Left colon (tissue), 2 donors: ENCODE data around the gene KCNIP4. TPM values are rescaled to one million over a fixed set of nuclear protein-coding genes. Genes with fewer than 3 reads are reported as not detected.

ENCODE experiments used
- ATAC-seq: fragments of 200-7000 bp; cut with Tn5 transposase; one replicate; pipeline ENCODE4 v1.9.1; 2020; ENCODE audit warnings: mild to moderate bottlenecking, moderate library complexity
- DNase-seq, 2 donors: peaks; one replicate each; pipeline ENCODE4 v3.0.0-alpha.2; 2020
- intact Hi-C, 2 donors: fragments of 100-400 bp; cut with DNase I in 1 of 2; cut with micrococcal nuclease in 1 of 2; formaldehyde crosslinking; loops; one replicate each; pipeline versions ENCODE4 v1.11.2 to v1.14.0; 2022; cut with DNase I, micrococcal nuclease
- total RNA-seq, 2 donors: library from RNA; stranded (reverse); fragmentation: NEBNext Ultra II Directional; extraction: Animal tissue kit (Norgen Biotek cat#: 25700); gene quantifications; one replicate each; pipeline ENCODE4 v1.2.1, GENCODE V29; 2021
- donor health status: DM: no; HTN: no; CAD: no.
- donor health status: DM: yes; HTN: yes; CAD: no.

Gene KCNIP4
- total RNA-seq, 2 donors from 2014 or later, result 1.1 to 3.4 TPM

DNA sequence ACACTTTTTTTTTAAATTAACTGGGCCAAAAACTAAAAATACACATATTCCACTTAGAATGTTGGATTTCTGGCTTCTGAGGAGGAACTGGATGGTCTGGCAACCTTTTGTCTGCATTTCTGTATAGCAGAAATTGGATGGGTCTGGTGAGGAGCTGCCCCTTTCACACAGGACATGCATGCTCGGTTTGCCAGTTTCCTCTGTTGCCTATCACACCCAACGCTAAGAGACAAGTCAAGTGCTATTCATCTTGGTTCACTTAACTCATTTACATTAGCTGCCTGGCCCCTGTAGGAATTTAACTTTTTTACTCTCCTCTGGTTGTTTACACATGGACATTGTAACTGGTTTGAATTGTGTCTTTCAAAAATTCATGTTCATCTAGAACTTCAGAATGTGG lies 1052.6 kb downstream of the KCNIP4 start:
- intact Hi-C loops, result no loop called here
- DNase-seq, result no peak

DNA sequence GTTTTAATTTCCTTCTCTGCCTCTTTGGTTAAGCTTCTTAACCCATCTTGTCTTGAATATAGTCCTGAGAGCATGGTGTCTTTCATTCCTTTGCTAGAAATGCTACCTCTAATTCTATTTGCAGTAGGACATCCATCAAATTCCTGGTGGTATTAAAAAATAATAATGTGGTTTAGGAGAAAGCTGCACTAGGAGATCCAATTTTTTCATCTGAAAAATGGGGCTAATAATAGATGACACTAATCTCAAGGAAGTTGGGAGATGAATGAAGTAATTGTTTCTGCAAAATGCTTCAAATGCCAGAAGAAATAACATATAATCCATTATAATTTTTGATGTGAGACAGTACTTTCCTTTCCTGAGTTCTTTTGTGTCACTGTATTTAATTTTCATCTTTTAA lies 1053.4 kb downstream of the KCNIP4 start:
- DNase-seq, result no peak
- intact Hi-C loops, result no loop called here
- no peak for ATAC-seq

More for the DNA sequence above, 1052.6 kb downstream of the KCNIP4 start:
- no peak for ATAC-seq

DNA sequence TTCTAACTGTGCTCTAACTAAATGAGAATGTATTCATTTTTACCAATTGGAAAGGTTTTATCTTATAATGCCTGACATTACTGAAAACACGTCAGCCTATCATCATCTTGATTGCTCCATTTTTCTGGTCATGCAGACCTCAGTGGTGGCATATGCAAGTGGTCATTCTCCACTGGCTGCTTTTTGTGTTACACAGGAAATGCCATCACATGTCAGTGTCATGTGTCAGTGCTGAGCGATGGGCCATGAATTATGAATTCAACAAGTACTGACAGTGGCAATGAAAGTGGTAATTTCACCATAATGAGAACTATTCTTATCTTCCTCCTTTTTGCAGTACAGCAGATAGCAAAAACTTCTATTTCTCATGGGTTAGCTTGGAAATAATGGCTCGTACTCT lies 1057.8 kb downstream of the KCNIP4 start:
- DNase-seq (no peak), ATAC-seq (no peak)
- intact Hi-C loops, result no loop called here

DNA sequence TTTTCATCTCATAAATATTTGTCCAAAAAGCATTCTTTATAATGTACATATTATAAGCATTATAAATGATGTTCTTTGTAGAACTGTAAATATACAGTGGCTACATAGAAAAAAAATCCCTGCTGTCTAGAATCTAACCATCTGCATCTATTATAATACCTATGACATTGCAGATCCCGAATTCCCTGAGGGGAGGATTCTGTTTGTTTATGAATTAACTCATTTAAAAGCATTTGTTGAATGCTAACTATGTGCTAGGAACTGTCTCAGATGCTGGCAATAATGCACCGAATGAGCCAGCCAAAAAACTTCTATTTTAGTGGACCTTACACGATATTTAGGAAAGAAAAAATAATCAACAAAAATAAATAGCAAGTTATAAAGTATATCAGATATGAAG lies 1058.7 kb downstream of the KCNIP4 start:
- DNase-seq, result no peak
- ATAC-seq, result no peak
- intact Hi-C loops, result no loop called here

DNA sequence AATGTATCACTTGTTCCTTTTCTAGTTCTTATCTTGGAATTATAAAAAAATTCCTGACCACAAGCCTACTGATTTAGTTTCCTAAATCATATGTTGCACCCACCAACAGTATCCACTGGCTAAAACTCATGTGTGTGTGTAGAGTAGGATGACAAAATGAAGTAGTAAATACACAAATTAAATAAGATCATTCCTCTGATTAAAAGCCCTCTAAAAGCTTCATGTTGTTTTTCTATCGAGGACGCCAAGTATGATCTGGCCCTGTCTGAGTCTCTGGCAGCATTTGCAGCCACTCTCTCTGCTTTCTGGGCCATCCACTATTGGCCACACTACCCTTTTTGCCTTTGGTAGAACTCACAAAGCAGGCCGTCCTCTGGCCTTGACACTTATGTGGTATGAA lies 1064.9 kb downstream of the KCNIP4 start:
- no peak for DNase-seq
- intact Hi-C loops, result no loop called here
- no peak for ATAC-seq

DNA sequence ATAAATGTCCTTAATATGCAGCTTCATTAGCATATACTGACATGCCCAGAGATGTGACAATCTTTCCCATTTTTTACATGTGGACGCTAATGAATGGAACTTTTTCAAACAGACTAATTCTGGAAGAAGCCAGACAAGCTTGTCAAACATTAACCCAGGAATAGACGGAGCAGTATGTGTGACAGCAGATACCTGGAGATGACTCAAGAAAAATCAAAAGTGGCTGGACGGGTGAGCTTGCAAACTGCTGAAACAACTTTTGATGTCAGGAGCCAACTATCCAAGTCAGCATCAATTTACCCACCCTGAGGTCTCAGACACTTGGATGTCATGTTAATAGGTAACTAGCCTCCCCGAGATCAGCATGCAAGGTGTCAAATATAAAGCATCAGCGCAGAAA lies 1065.3 kb downstream of the KCNIP4 start:
- DNase-seq, result no peak
- ATAC-seq, result no peak
- intact Hi-C loops, result no loop called here

DNA sequence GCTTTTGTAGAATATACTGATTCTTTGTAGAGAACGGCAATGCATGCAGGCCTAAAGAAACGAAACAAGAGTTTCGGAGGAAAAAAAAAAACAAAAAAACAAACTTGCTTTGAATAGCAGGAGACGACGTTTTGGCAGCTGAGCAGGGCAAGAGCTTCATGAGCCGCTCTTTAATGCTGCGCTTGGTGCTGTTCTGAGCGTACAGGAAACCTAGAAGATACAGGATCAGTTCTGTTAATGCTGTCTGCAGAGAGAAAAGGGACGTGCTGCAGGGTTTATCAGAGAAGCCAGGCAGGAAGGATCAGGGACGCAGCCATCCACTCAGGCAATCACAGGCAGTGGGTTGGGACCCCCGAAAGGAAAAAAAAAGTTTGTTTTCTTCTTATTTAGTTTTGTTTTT lies 1066.1 kb downstream of the KCNIP4 start:
- ATAC-seq (no peak), DNase-seq (no peak)
- intact Hi-C loops, result no loop called here

DNA sequence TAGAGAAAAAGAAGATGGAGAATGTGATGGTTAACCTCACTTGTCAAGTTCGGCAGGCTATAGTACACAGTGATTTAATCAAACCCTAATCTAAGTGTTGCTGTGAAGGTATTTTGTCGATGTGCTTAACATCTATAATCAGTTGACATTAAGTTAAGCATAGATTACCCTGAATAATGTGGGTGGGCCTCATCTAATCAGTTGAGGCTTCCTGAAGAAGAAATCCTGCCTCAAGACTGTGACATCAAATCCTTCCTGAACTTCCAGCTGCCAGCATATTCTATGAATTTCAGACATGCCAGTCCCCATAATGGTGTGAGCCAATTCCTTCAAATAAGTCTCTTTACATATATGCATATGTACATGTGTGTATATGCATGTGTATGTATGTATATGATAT lies 1066.9 kb downstream of the KCNIP4 start:
- intact Hi-C loops, result no loop called here
- ATAC-seq (no peak), DNase-seq (no peak)

DNA sequence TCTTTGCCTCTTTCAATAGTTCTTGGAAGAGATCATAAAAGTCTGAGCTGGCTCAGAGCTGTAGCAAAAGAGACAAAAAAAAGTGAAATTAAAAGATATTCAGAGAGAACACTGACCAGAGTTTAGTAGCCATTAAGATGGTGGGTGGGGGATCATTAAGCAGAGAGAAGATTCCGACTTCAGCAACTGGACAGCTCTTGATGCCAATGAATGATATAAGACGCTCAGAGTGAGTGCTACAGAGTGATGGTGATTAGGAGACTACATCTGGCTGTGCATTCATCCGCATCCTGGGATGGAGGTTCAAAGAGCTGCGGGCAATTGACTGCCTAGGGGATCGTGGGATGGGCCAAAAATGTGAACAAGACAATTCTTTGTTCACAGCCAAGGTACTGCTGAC lies 1069.8 kb downstream of the KCNIP4 start:
- intact Hi-C loops, result no loop called here
- DNase-seq (no peak), ATAC-seq (no peak)

DNA sequence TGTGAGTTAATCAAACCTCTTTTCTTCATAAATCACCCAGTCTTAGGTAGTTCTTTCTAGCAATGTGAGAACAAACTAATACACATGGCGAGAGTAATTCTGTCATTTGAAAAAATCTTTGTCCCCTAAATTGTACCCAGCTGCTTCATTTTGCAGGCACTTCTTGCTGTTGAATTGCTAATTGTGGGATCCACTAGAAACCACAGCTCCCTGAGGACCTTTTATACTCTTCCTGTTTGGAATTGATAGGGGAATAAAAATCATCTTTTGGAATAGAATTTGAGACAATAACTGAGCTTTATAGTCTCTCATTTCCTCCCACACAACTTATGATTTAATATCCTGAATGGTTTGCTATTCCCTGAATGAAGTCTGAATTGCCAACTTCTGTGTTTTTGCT lies 1078.1 kb downstream of the KCNIP4 start:
- ATAC-seq, result no peak
- no peak for DNase-seq
- intact Hi-C loops, result no loop called here

DNA sequence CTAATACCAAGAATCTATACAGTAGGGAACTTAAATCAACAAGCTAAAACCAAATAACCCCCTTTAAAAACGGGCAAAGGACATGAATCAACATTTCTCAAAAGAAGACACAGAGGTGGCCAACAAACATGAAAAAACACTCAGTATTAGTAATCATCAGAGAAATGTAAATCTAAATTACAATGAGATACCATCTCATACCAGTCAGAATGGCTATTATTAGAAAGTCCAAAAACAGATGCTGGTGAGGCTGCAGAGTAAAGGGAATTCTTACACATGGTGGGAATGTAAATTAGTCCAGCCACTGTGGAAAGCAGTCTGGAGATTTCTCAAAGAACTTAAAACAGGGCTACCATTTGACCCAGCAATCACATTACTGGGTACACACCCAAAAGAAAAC lies 1080.5 kb downstream of the KCNIP4 start:
- ATAC-seq, result no peak
- DNase-seq, result no peak
- intact Hi-C loops, result no loop called here

DNA sequence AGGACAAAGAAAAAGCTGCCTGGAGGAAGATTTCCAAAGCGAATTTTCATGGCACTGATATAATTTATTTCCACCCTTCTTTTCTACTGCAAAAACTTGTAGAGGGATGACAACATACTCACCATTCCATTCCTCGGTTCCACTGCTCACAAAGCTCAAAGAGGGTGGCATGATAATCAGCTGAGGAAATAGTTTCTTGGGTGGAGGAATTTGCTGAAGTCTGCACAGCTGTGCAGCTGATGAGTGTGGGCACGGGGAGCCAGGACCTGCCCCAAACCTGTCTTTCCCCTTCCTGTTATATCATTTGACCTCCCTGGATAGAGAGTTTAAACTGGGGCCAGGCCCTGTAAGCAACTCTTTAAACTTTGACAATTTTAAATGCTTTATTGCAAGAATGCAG lies 1087.7 kb downstream of the KCNIP4 start:
- DNase-seq, result no peak
- ATAC-seq, result no peak
- intact Hi-C loops, result no loop called here

DNA sequence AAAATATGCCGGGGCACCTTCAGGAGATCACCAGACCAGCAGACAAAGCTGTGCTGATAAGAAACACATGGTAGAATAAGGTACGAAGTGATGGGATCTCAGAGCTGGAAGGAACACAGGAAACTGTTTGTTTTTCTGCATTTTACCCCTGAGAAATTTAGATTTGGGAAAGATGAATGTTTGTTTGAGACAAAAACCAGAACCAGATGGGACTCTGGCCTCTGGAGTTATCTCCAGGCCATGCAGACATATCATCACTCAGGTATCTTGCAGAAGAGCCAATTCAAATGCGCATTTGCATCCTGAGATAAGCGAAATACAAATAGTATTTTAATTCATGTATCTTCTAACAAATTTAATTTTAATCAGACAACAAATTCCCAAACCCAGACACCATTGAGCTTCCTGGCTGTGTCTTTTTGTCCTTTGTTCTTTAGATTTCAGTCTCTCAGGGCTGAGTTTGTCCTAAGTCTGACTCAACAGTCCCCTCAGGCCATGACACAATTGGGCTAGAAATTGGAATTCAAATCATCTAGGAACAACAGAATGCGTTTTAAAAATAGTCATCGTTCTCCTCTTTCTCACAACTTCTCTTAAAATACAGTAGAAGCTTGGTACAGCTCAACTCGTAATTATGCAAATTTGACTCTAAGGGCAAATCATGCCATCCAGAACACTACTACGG lies 1089.3 kb downstream of the KCNIP4 start:
- ATAC-seq (no peak), DNase-seq (no peak)
- intact Hi-C loops, result no loop called here

DNA sequence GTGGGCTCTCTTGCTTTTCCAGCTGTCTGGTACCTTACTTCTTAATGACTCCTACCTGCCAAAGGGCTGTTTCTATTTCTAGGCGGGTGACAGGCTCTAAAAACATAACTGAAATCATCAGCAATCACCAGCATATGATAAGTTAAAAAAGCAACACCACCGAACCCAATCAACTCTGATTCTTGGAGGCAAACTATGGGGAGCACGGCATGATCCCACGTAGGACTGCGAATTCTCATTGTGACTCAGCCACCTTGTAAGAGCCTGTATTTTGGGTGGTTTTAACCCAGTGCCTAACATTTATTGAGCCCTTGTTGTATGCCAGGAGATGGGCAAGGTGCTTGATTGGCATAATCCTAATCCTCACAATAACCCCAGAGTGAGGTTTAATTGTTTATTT lies 1091.5 kb downstream of the KCNIP4 start:
- intact Hi-C loops, result no loop called here
- DNase-seq (no peak), ATAC-seq (no peak)

DNA sequence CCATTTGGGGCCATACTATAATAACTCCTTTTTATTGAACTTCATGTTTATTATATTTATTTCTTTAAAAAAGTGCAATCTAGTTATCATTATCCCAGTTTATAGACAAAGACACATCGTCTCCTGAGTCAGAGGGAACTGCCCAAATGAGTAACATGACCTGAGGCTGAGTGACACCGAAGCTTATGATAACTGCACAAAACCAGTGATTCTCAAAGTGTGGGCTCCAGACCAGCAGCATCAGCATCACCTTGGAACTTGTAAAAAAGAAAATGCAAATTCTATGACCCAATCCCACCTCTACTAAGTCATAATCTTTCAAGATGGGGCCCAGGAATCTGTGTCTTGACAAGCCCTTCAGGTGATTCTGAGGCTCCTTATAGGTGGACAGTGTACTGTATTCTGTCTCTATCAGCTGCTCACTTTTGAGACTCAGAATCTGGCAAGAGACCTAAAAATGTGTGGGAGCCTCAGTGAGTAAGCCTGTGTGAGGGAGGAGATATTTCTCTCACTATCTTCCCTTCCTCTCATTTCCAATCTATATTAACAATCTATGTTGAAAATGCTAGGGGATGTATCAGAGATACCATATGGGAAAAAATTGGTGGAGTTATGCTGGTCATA lies 1101.3 kb downstream of the KCNIP4 start:
- no peak for ATAC-seq
- intact Hi-C loops, result no loop called here
- no peak for DNase-seq

DNA sequence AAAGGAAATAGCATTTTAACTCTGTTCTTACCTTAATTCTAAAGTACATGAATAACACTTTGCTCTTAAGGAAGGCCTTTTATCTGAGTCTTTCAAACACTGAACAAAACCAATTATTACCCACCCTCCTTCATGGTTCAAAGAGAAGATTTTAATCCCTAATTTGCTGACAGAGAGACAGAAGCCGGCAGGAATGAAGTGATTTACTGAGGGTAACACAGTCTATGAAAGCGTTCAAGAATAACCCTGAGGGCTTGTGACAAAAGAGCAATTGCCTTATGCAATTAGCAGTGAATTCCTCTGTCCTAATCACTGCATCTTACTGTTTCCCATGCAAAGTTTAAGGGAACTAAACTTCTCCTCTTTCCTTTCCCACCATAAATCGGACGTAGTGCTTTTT lies 1104.3 kb downstream of the KCNIP4 start:
- DNase-seq (no peak), ATAC-seq (no peak)
- intact Hi-C loops, result no loop called here

DNA sequence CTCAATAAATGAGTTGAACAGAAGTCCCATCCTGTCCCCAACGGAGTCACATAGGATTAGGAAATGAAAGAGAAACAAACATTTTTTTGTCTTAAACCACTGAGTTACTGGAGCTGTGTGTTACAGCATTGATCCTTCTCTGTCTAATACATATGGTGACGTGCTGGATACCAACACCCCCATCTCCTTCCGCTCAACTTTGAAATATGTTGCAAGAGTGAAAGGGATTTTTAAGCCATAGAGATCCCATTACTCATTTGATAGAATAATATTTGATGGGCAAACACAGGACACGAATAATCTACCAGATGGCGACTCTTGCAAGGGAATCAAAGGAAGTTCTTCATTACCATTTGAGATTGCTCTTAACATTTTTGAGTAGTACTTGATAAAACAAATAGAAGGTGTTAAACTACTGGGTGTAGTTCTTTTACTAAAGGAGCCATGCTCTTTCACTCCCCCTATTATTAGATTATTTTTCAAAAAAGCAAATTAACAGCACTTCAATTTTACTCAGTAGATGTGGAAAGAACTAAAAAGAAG lies 1107.9 kb downstream of the KCNIP4 start:
- intact Hi-C loops, result no loop called here
- no peak for ATAC-seq
- no peak for DNase-seq

DNA sequence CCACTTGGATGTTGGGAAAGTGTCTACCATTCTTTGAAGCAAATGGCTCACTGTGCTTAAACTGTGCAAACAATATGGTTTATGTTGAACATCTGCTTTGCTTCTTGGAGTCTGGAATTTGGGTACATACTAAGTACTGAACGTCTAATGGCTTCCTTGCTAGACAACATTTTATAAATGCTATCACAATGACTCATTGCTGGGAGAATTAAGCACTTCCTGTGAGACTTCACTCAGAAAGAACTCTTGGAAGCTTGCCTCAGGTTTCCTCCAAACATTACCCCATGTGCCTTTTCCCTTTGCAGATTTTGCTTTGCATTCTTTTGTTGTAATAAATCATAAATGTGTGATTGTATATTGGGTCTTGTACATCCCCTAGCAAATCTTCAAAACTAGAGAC lies 1108.6 kb downstream of the KCNIP4 start:
- ATAC-seq, result no peak
- intact Hi-C loops, result no loop called here
- no peak for DNase-seq

DNA sequence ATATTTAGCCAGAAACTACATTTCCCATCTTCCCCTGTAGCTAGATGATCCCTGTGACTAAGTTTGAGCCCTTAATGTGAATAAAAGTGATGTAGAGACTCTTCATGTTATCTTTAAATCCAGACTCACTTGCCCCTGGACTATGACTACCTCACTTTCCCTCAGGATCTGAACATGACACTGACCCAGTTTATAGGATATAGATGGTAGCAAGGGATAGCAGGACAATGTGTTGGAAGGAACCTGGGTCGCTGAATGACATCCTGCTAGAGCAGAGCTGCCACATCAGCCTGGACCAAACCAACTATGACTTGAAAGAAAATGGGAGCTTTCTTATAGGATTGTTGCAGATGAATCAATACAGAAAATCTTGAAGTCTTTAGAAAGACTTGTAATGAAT lies 1110.1 kb downstream of the KCNIP4 start:
- intact Hi-C loops, result no loop called here
- DNase-seq (no peak), ATAC-seq (no peak)

DNA sequence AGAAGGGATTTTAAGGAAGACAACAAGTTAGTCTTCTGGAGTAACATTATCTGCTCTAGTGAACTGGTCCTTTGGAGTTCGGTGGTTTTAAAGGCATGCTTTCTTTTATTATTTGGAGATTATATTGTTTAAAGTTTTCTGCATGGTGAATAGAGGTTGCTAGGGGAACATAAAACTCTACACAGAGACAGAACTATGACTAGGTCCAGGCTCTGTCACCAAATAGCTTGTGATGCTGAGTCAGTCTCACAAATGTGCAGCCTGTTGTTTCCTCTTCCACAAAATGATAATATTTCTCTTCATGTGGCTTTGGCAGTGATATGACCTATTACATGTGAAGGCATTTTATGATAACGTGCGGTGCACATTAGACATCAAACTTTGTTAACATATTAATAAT lies 1115.7 kb downstream of the KCNIP4 start:
- DNase-seq, result no peak
- ATAC-seq, result no peak
- intact Hi-C loops, result no loop called here

DNA sequence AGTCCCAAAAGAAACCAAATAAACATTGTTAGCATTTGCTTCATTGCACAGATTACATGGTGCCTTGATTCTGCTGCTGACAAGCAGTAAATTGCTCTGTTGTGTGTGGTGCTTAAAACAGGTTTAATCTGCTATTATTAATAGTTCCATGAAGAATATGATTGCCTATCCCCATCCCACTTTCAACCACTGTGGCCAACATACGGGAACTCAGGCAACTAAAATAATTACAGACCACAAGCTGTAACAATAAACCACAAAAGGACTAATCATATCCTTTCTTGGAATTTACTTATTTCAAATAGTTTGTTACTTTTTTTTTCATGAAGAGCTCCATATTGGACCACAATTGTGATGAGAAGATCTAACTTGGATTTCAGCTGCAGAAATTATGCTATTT lies 1116.8 kb downstream of the KCNIP4 start:
- no peak for DNase-seq
- ATAC-seq, result no peak
- intact Hi-C loops, result no loop called here
